Thyroid gland (tissue), 4 donors: Measurements from ENCODE around the gene AMPD3.

Source experiments
- CTCF ChIP-seq, 6 experiments: fragments of 200-600 bp in 3 of 6; fragments of 450-650 bp in 3 of 6; sonication (generic) in 3 of 6; IDR thresholded peaks; one replicate each; pipeline ENCODE4 v1.5.1; 2016 to 2019; ENCODE audit warnings: antibody characterized with exemption in 6 of 6, mild to moderate bottlenecking in 2 of 6, inconsistent platforms in 1 of 6, moderate library complexity in 1 of 6
- POLR2A ChIP-seq, 2 donors: fragments of 450-650 bp; IDR thresholded peaks; one replicate each; pipeline ENCODE4 v1.6.1; 2017; ENCODE audit warnings: antibody characterized with exemption in 2 of 2, mild to moderate bottlenecking in 2 of 2, moderate library complexity in 1 of 2

GRCh38 chr11:10538924-10539323, 83.9 kb downstream of the AMPD3 start:
- no peak for TF ChIP-seq CTCF (IDR thresholded peaks at IDR 0.05)
- TF ChIP-seq POLR2A (IDR thresholded peaks at IDR 0.05) = no peak
